ENCODE data around the gene UBAP2L.
"Not testable (repeated sequence)": the region's sequence is repeated elsewhere in the genome, so short reads cannot be mapped to it uniquely, and the experiment has no call there.

UBAP2L gene

GRCh38 chr1:154307670-154308270 lies 87.0 kb downstream of the UBAP2L start:
- not testable (repeated sequence) for DNase-seq (ENCODE audit: low spot score)

GRCh38 chr1:154309136-154309535 lies 88.4 kb downstream of the UBAP2L start:
- DNase-seq (ENCODE audit: low spot score): not testable (repeated sequence)

GRCh38 chr1:154312229-154313065 lies 91.7 kb downstream of the UBAP2L start:
- DNase-seq (ENCODE audit: low spot score): not testable (repeated sequence)

- DNase-seq (ENCODE audit: low spot score): no peak
These were observed 92.3 kb downstream of the UBAP2L start for GRCh38 chr1:154313066-154313356.

- not testable (repeated sequence) for DNase-seq (ENCODE audit: low spot score)
These were observed 93.5 kb downstream of the UBAP2L start for GRCh38 chr1:154314226-154314625.

GRCh38 chr1:154316704-154317103 lies 95.9 kb downstream of the UBAP2L start:
- DNase-seq (ENCODE audit: low spot score): no peak

- no peak for DNase-seq (ENCODE audit: low spot score)
These were observed 97.6 kb downstream of the UBAP2L start for GRCh38 chr1:154318386-154318785.
